ENCODE data around the gene DCTN5. TPM values are rescaled to one million over a fixed set of nuclear protein-coding genes. Genes with fewer than 3 reads are reported as not detected.

The DCTN5 gene
- total and polyA plus RNA-seq, 7 experiments from 2014 or later, result 34.9 to 100 (median 54.0) TPM

DNA sequence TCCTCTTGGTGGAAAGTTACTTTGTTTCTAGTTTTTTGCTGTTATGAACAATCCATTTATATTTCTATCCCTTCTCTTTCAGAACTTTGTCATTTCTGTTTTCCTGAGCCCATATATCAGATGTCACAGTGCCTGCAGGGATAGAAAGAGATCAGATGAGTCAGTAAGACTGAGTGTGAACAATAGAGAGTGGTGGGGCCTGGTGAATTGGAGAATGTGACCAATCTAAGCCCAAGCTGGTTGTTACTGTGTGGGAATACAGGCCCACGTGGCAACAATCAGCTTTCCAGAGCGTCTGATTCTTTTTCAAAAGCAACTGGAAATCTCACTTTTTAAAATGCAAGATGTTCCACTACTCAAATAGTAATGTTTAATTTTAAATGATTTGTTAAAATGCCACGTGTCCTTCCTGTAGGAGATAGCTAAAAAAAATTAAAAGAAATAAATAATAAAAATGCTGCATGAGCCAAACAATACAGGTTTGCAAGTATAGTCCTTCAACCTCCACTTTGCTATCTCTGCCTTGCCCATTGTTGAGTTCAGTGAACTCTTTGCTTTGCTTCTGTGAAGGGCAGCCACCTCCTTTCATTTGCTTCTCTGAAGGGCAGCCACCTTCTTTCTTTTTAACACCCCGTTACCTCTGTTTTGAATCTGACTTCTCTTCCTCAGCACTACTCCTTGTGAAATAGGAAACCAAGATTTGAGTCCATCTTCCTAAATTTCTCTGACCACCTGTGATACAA is 9.6 kb downstream of the DCTN5 start:
- H3K27ac Mint-ChIP-seq, result peak overlapping the region in 2 of 9 donors; percentile 3 to 34

DNA sequence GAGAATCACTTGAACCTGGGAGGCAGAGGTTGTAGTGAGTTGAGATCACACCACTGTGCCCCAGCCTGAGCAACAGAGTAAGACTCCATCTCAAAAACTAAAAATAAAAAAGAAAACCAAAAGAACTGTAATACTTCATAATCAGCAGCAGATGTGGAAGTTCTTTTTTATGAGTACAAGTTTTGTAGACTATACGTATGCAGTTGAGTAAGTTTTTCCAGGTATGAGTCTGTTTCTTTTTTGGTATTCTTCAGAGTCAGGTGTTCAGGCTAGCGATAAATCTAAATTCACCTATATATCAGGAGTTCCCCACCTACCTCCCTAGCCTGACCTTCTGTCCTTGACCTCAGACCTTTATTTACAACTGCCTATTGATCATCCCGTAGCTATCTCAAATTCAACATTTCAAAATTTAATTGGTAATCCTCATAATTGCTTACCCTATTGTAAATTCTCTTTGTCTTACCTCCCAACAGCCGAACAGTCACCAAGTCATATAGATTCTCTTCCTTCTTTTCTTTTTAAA is 10.7 kb downstream of the DCTN5 start:
- no peaks in the 10 kb centered on the region for H3K4me1 ChIP-seq (ENCODE audit: control insufficient read depth in 2 of 2, insufficient read depth in 2 of 2, low read length in 2 of 2)
- no peak for ATAC-seq
- POLR2A ChIA-PET, result no interaction called here
- intact Hi-C loops (cut with micrococcal nuclease), result no loop called here
- Mint-ChIP-seq H3K4me3 (no peak overlapping the region), H3K27ac (no peak overlapping the region), H3K4me1 (peaks cover 15 to 39% (median 26%) of the 10 kb centered on the region in 7 donors), H3K9me3 (peaks cover 0 to 6% (median 0%) of the 10 kb centered on the region in 11 donors), H3K36me3 (peaks cover 16 to 61% (median 32%) of the 10 kb centered on the region in 5 donors), H3K27me3 (no peaks in the 10 kb centered on the region)
- CTCF ChIA-PET, result no interaction called here
- no peak overlapping the region for H3K27ac ChIP-seq (ENCODE audit: low read depth, low read length)
- peaks cover 0 to 16% (median 0%) of the 10 kb centered on the region in 3 experiments for H3K36me3 ChIP-seq (ENCODE audit: control insufficient read depth in 2 of 3, insufficient read depth in 3 of 3, low read length in 3 of 3)
- no peak for DNase-seq
- no peaks in the 10 kb centered on the region for H3K27me3 ChIP-seq (ENCODE audit: control insufficient read depth in 2 of 2, insufficient read depth in 2 of 2, low read length in 2 of 2)
- no peaks in the 10 kb centered on the region for H3K9me3 ChIP-seq (ENCODE audit: control insufficient read depth in 2 of 3, low read length in 3 of 3)
- no peak overlapping the region for H3K4me3 ChIP-seq (ENCODE audit: low read length)

More for the DNA sequence above, 9.6 kb downstream of the DCTN5 start:
- no peak overlapping the region for H3K4me3 ChIP-seq (ENCODE audit: low read length)
- POLR2A ChIA-PET, result no interaction called here
- no peaks in the 10 kb centered on the region for H3K27me3 ChIP-seq (ENCODE audit: control insufficient read depth in 2 of 2, insufficient read depth in 2 of 2, low read length in 2 of 2)
- no peak overlapping the region for H3K27ac ChIP-seq (ENCODE audit: low read depth, low read length)
- no peaks in the 10 kb centered on the region for H3K9me3 ChIP-seq (ENCODE audit: control insufficient read depth in 2 of 3, low read length in 3 of 3)
- CTCF ChIA-PET, result interaction anchor here (1.1 kb wide), 1 partner anchor 58 kb away, joined by 4 read pairs; no protein-coding TSS in a partner anchor
- Mint-ChIP-seq H3K9me3 (peaks cover 0 to 6% (median 0%) of the 10 kb centered on the region in 11 donors), H3K4me3 (peak overlapping the region in 1 of 10 donors; percentile 41), H3K36me3 (peaks cover 20 to 70% (median 41%) of the 10 kb centered on the region in 5 donors), H3K27me3 (no peaks in the 10 kb centered on the region), H3K4me1 (peaks cover 20 to 48% (median 36%) of the 10 kb centered on the region in 7 donors)
- peaks cover 0 to 22% (median 3%) of the 10 kb centered on the region in 3 experiments for H3K36me3 ChIP-seq (ENCODE audit: control insufficient read depth in 2 of 3, insufficient read depth in 3 of 3, low read length in 3 of 3)
- intact Hi-C loops (cut with micrococcal nuclease), result no loop called here
- DNase-seq (no peak), ATAC-seq (no peak)
- peaks cover 0 to 6% of the 10 kb centered on the region in 2 donors for H3K4me1 ChIP-seq (ENCODE audit: control insufficient read depth in 2 of 2, insufficient read depth in 2 of 2, low read length in 2 of 2)

DNA sequence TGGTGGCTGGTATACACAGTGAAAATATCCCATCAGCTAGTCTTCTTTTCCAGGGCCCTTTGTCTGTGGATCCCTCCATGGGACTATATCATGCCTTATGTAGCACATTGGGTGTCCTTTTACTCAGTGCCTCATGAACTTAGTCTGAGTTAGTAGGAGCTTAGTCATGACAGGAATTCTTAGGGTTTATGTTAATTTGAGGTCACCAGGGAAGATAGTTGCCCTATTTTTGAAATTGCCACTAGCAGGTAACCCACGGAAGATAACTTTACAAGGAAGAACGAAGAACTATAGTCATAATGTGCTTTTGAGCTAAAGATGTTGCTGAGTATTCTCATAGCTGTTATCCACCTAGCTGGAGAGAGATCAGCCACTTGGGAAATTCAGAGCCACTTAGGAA is 22.7 kb downstream of the DCTN5 start:
- Mint-ChIP-seq H3K4me1 (peaks cover 0 to 6% (median 0%) of the 10 kb centered on the region in 7 donors), H3K27ac (peak overlapping the region in 2 of 9 donors; percentile 27 to 39), H3K27me3 (no peaks in the 10 kb centered on the region), H3K36me3 (peaks cover 31 to 83% (median 55%) of the 10 kb centered on the region in 5 donors), H3K9me3 (no peaks in the 10 kb centered on the region), H3K4me3 (no peak overlapping the region)
- H3K4me3 ChIP-seq (ENCODE audit: low read length), result no peak overlapping the region
- H3K36me3 ChIP-seq (ENCODE audit: control insufficient read depth in 2 of 3, insufficient read depth in 3 of 3, low read length in 3 of 3), result peaks cover 34 to 97% (median 61%) of the 10 kb centered on the region in 3 experiments
- DNase-seq (no peak), ATAC-seq (no peak)
- intact Hi-C loops (cut with micrococcal nuclease), result no loop called here
- no peak overlapping the region for H3K27ac ChIP-seq (ENCODE audit: low read depth, low read length)
- H3K9me3 ChIP-seq (ENCODE audit: control insufficient read depth in 2 of 3, low read length in 3 of 3), result no peaks in the 10 kb centered on the region
- no peaks in the 10 kb centered on the region for H3K27me3 ChIP-seq (ENCODE audit: control insufficient read depth in 2 of 2, insufficient read depth in 2 of 2, low read length in 2 of 2)
- no peaks in the 10 kb centered on the region for H3K4me1 ChIP-seq (ENCODE audit: control insufficient read depth in 2 of 2, insufficient read depth in 2 of 2, low read length in 2 of 2)
- ChIA-PET CTCF (interaction anchor here (0.6 kb wide), 1 partner anchor 110 kb away, joined by 3 read pairs; no protein-coding TSS in a partner anchor), POLR2A (no interaction called here)

- Histone ChIP-seq H3K27me3 (ENCODE audit: control insufficient read depth in 2 of 2, insufficient read depth in 2 of 2, low read length in 2 of 2) (no peaks in the 10 kb centered on the region), H3K36me3 (ENCODE audit: control insufficient read depth in 2 of 3, insufficient read depth in 3 of 3, low read length in 3 of 3) (peaks cover 20 to 88% (median 40%) of the 10 kb centered on the region in 3 experiments), H3K9me3 (ENCODE audit: control insufficient read depth in 2 of 3, low read length in 3 of 3) (no peaks in the 10 kb centered on the region), H3K27ac (ENCODE audit: low read depth, low read length) (no peak overlapping the region), H3K4me1 (ENCODE audit: control insufficient read depth in 2 of 2, insufficient read depth in 2 of 2, low read length in 2 of 2) (no peaks in the 10 kb centered on the region), H3K4me3 (ENCODE audit: low read length) (no peak overlapping the region)
- ChIA-PET CTCF (no interaction called here), POLR2A (no interaction called here)
- no peak for ATAC-seq
- peaks cover 19 to 76% (median 65%) of the 10 kb centered on the region in 5 donors for H3K36me3 Mint-ChIP-seq
- no peak overlapping the region for H3K4me3 Mint-ChIP-seq
- intact Hi-C loops (cut with micrococcal nuclease), result no loop called here
- peak overlapping the region in 1 of 9 donors; percentile 48 for H3K27ac Mint-ChIP-seq
- DNase-seq, result no peak
- no peaks in the 10 kb centered on the region for H3K9me3 Mint-ChIP-seq
- peaks cover 0 to 25% (median 0%) of the 10 kb centered on the region in 7 donors for H3K4me1 Mint-ChIP-seq
- no peaks in the 10 kb centered on the region for H3K27me3 Mint-ChIP-seq
These were observed 25.5 kb downstream of the DCTN5 start for GRCh38 chr16:23666571-23667354.

GRCh38 chr16:23667355-23667659 is 26.0 kb downstream of the DCTN5 start:
- H3K9me3 ChIP-seq (ENCODE audit: control insufficient read depth in 2 of 3, low read length in 3 of 3), result no peaks in the 10 kb centered on the region
- H3K4me3 ChIP-seq (ENCODE audit: low read length), result no peak overlapping the region
- no peak overlapping the region for H3K27ac ChIP-seq (ENCODE audit: low read depth, low read length)
- peak overlapping the region in 1 of 9 donors; percentile 48 for H3K27ac Mint-ChIP-seq
- intact Hi-C loops (cut with micrococcal nuclease), result no loop called here
- peaks cover 18 to 88% (median 37%) of the 10 kb centered on the region in 3 experiments for H3K36me3 ChIP-seq (ENCODE audit: control insufficient read depth in 2 of 3, insufficient read depth in 3 of 3, low read length in 3 of 3)
- peaks cover 19 to 76% (median 68%) of the 10 kb centered on the region in 5 donors for H3K36me3 Mint-ChIP-seq
- H3K4me3 Mint-ChIP-seq, result no peak overlapping the region
- peaks cover 0 to 25% (median 0%) of the 10 kb centered on the region in 7 donors for H3K4me1 Mint-ChIP-seq
- H3K4me1 ChIP-seq (ENCODE audit: control insufficient read depth in 2 of 2, insufficient read depth in 2 of 2, low read length in 2 of 2), result no peaks in the 10 kb centered on the region
- H3K27me3 ChIP-seq (ENCODE audit: control insufficient read depth in 2 of 2, insufficient read depth in 2 of 2, low read length in 2 of 2), result no peaks in the 10 kb centered on the region
- no peaks in the 10 kb centered on the region for H3K9me3 Mint-ChIP-seq
- CTCF ChIA-PET, result no interaction called here
- DNase-seq, result no peak
- POLR2A ChIA-PET, result no interaction called here
- no peaks in the 10 kb centered on the region for H3K27me3 Mint-ChIP-seq
- ATAC-seq, result no peak

DNA sequence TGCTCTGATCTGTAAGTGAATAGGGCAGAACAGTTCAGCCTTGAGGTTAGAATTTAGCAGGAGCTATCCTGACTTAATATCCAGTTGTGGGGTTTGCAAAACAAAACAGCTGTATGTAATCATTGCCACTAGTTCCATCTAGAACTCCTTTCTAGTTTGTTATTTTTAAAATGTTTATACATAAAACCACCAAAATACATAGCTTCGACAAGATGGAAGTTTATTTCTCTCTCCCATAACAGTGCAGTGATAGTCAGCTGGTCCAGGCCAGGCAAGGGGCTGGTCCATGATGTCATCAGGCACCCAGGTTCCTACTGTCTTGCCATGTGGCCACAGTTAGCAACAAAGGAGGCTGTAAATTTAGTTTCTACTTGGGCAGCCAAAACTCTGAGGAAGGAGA is 27.0 kb downstream of the DCTN5 start:
- peaks cover 0 to 25% (median 0%) of the 10 kb centered on the region in 7 donors for H3K4me1 Mint-ChIP-seq
- no peaks in the 10 kb centered on the region for H3K9me3 Mint-ChIP-seq
- Histone ChIP-seq H3K27me3 (ENCODE audit: control insufficient read depth in 2 of 2, insufficient read depth in 2 of 2, low read length in 2 of 2) (no peaks in the 10 kb centered on the region), H3K4me1 (ENCODE audit: control insufficient read depth in 2 of 2, insufficient read depth in 2 of 2, low read length in 2 of 2) (no peaks in the 10 kb centered on the region), H3K9me3 (ENCODE audit: control insufficient read depth in 2 of 3, low read length in 3 of 3) (no peaks in the 10 kb centered on the region), H3K27ac (ENCODE audit: low read depth, low read length) (no peak overlapping the region), H3K4me3 (ENCODE audit: low read length) (no peak overlapping the region), H3K36me3 (ENCODE audit: control insufficient read depth in 2 of 3, insufficient read depth in 3 of 3, low read length in 3 of 3) (peaks cover 9 to 82% (median 28%) of the 10 kb centered on the region in 3 experiments)
- ChIA-PET POLR2A (no interaction called here), CTCF (no interaction called here)
- no peak for ATAC-seq
- DNase-seq, result no peak
- H3K4me3 Mint-ChIP-seq, result no peak overlapping the region
- no peaks in the 10 kb centered on the region for H3K27me3 Mint-ChIP-seq
- H3K36me3 Mint-ChIP-seq, result peaks cover 19 to 72% (median 61%) of the 10 kb centered on the region in 5 donors
- no peak overlapping the region for H3K27ac Mint-ChIP-seq
- intact Hi-C loops (cut with micrococcal nuclease), result no loop called here

Measured in naive thymus-derived CD4-positive, alpha-beta T cell (primary cell).